Tongue (tissue), 2 donors: ENCODE data around the gene GFAP. TPM values are rescaled to one million over a fixed set of nuclear protein-coding genes. Genes with fewer than 3 reads are reported as not detected.
A peak's percentile ranks its signal among the peaks of the same experiment; 100 is the strongest.

Experiments used
- DNase-seq: peaks from one replicate; pipeline ENCODE4 v3.0.0-alpha.2; 2015
- total RNA-seq: library from RNA; depleted of rRNA; stranded (reverse); fragments of >200 nt; gene quantifications from one replicate; pipeline ENCODE4 v1.2.3, GENCODE V29; 2014

The GFAP gene
- total RNA-seq, 1 donor from 2014 or later = 1.7 TPM

- no peak for DNase-seq
Measured at GRCh38 chr17:44931376-44931775, 16.1 kb upstream of the GFAP start.

GRCh38 chr17:44930667-44931066 lies 15.4 kb upstream of the GFAP start:
- no peak for DNase-seq

GRCh38 chr17:44928950-44929720 lies 13.8 kb upstream of the GFAP start:
- DNase-seq = no peak

- DNase-seq = no peak
Measured at GRCh38 chr17:44928136-44928535, 12.8 kb upstream of the GFAP start.

GRCh38 chr17:44927696-44928095 lies 12.4 kb upstream of the GFAP start:
- DNase-seq = no peak

GRCh38 chr17:44926821-44927525 lies 11.7 kb upstream of the GFAP start:
- no peak for DNase-seq

- DNase-seq = no peak
Measured at GRCh38 chr17:44925731-44926697, 10.7 kb upstream of the GFAP start.

GRCh38 chr17:44924107-44924544 lies 8.8 kb upstream of the GFAP start:
- no peak for DNase-seq

GRCh38 chr17:44922746-44923470 lies 7.6 kb upstream of the GFAP start:
- DNase-seq = no peak

GRCh38 chr17:44922136-44922535 lies 6.8 kb upstream of the GFAP start:
- no peak for DNase-seq

- no peak for DNase-seq
Measured at GRCh38 chr17:44921122-44921882, 6.0 kb upstream of the GFAP start.

GRCh38 chr17:44920565-44920940 lies 5.3 kb upstream of the GFAP start:
- DNase-seq = no peak

GRCh38 chr17:44919885-44920564 lies 4.7 kb upstream of the GFAP start:
- DNase-seq = peak; percentile 90

- no peak for DNase-seq
Measured at GRCh38 chr17:44919411-44919810, 4.1 kb upstream of the GFAP start.

- no peak for DNase-seq
Measured at GRCh38 chr17:44918006-44918405, 2.7 kb upstream of the GFAP start.

- no peak for DNase-seq
Measured at GRCh38 chr17:44917456-44917855, 2.2 kb upstream of the GFAP start.

- peak; percentile 78 for DNase-seq
Measured at GRCh38 chr17:44916781-44917241, 1.5 kb upstream of the GFAP start.

- no peak for DNase-seq
Measured at GRCh38 chr17:44915862-44916780, 821 bp upstream of the GFAP start.

- DNase-seq = no peak
Measured at GRCh38 chr17:44914698-44915271, 515 bp downstream of the GFAP start.
